GM23338 (cell line): ENCODE measurements around the gene RASSF6. TPM values are rescaled to one million over a fixed set of nuclear protein-coding genes. Genes with fewer than 3 reads are reported as not detected.
A peak's percentile ranks its signal among the peaks of the same experiment; 100 is the strongest.

Source experiments
- ATAC-seq: fragments of 200-7000 bp; cut with Tn5 transposase; 3 replicates; pipeline ENCODE4 v1.9.1; 2020
- DNase-seq: peaks from one replicate; pipeline ENCODE4 v3.0.0-alpha.2; 2015; ENCODE audit warnings: low spot score
- H2AFZ ChIP-seq: fragments of 200-600 bp; sonication (generic); 2 replicates; pipeline ENCODE4 v1.8.0; 2016; ENCODE audit warnings: antibody characterized with exemption, mild to moderate bottlenecking, moderate library complexity
- H3F3A ChIP-seq: fragments of 200-600 bp; sonication (generic); replicated peaks from 2 replicates; pipeline ENCODE4 v1.8.0; 2017; ENCODE audit warnings: antibody characterized with exemption, mixed run types, low read depth
- H3K27ac ChIP-seq: fragments of 200-600 bp; sonication (generic); 2 replicates; pipeline ENCODE4 v1.6.1; 2016; ENCODE audit warnings: low read depth
- H3K27me3 ChIP-seq: fragments of 200-600 bp; sonication (generic); 2 replicates; pipeline ENCODE4 v1.8.0; 2016; ENCODE audit warnings: mild to moderate bottlenecking, mixed run types, moderate library complexity; ENCODE audit not compliant: insufficient read depth
- H3K36me3 ChIP-seq: fragments of 200-600 bp; sonication (generic); 2 replicates; pipeline ENCODE4 v1.8.0; 2016; ENCODE audit warnings: mild to moderate bottlenecking; ENCODE audit not compliant: insufficient read depth
- H3K4me1 ChIP-seq: fragments of 200-600 bp; sonication (generic); 2 replicates; pipeline ENCODE4 v1.8.0; 2016; ENCODE audit warnings: mild to moderate bottlenecking, moderate library complexity; ENCODE audit not compliant: insufficient read depth
- H3K4me2 ChIP-seq: fragments of 200-600 bp; sonication (generic); 2 replicates; pipeline ENCODE4 v1.7.1; 2017; ENCODE audit warnings: mixed run types
- H3K4me3 ChIP-seq: fragments of 200-600 bp; sonication (generic); 2 replicates; pipeline ENCODE4 v1.6.1; 2016; ENCODE audit warnings: mixed run types
- H3K79me2 ChIP-seq: fragments of 200-600 bp; sonication (generic); replicated peaks from 2 replicates; pipeline ENCODE4 v1.8.0; 2017; ENCODE audit warnings: mild to moderate bottlenecking; ENCODE audit not compliant: insufficient read depth
- H3K9me2 ChIP-seq: fragments of 200-600 bp; sonication (generic); 2 replicates; pipeline ENCODE4 v1.8.0; 2017; ENCODE audit not compliant: insufficient read depth
- H4K20me1 ChIP-seq: fragments of 200-600 bp; sonication (generic); replicated peaks from 2 replicates; pipeline ENCODE4 v1.8.0; 2017; ENCODE audit warnings: mild to moderate bottlenecking; ENCODE audit not compliant: insufficient read depth
- H3K27ac Mint-ChIP-seq: 2 replicates; pipeline ENCODE4 v1.8.0; 2020; ENCODE audit warnings: inconsistent platforms, mild to moderate bottlenecking, moderate library complexity, mixed read lengths
- H3K27me3 Mint-ChIP-seq: 3 replicates; pipeline ENCODE4 v1.8.0; 2022; ENCODE audit warnings: low read depth, mild to moderate bottlenecking, moderate library complexity, mixed read lengths, inconsistent platforms; ENCODE audit not compliant: insufficient read depth, poor library complexity
- H3K36me3 Mint-ChIP-seq: 3 replicates; pipeline ENCODE4 v1.8.0; 2021; ENCODE audit warnings: low read depth, mild to moderate bottlenecking, inconsistent platforms, moderate library complexity, mixed read lengths
- H3K4me1 Mint-ChIP-seq: 3 replicates; pipeline ENCODE4 v1.8.0; 2020; ENCODE audit warnings: mild to moderate bottlenecking, inconsistent platforms, mixed read lengths
- H3K4me3 Mint-ChIP-seq: 3 replicates; pipeline ENCODE4 v1.8.0; 2021; ENCODE audit warnings: moderate library complexity, mild to moderate bottlenecking, inconsistent platforms, mixed read lengths
- H3K9me3 Mint-ChIP-seq: 3 replicates; pipeline ENCODE4 v1.8.0; 2020; ENCODE audit warnings: moderate library complexity, mild to moderate bottlenecking, inconsistent platforms, mixed read lengths
- CREB1 ChIP-seq: fragments of 250-450 bp; sonication (Bioruptor Pico); IDR thresholded peaks from 2 replicates; pipeline ENCODE4 v1.5.0; 2020; ENCODE audit warnings: low read depth, mild to moderate bottlenecking, moderate library complexity
- EZH2 ChIP-seq: fragments of 200-600 bp; sonication (generic); IDR thresholded peaks from one replicate; pipeline ENCODE4 v1.8.0; 2017; ENCODE audit warnings: antibody characterized with exemption, mild to moderate bottlenecking, low read depth; ENCODE audit not compliant: unreplicated experiment
- EZH2phosphoT487 ChIP-seq: fragments of 200-600 bp; sonication (generic); IDR thresholded peaks from one replicate; pipeline ENCODE4 v1.8.1; 2018; ENCODE audit warnings: antibody characterized with exemption; ENCODE audit not compliant: unreplicated experiment
- JUNB ChIP-seq: IDR thresholded peaks from one replicate; pipeline ENCODE4 v1.6.1; 2016; ENCODE audit warnings: antibody characterized with exemption; ENCODE audit not compliant: unreplicated experiment
- NANOG ChIP-seq: IDR thresholded peaks from 2 replicates; pipeline ENCODE4 v1.6.1; 2016; ENCODE audit warnings: antibody characterized with exemption, borderline replicate concordance
- POLR2AphosphoS5 ChIP-seq: IDR thresholded peaks from 2 replicates; pipeline ENCODE4 v1.6.1; 2016; ENCODE audit warnings: antibody characterized with exemption, low read depth
- STAT1 ChIP-seq: IDR thresholded peaks from one replicate; pipeline ENCODE4 v1.6.1; 2016; ENCODE audit warnings: antibody characterized with exemption; ENCODE audit not compliant: unreplicated experiment
- ZNF114 ChIP-seq: fragments of 250-450 bp; sonication (Bioruptor Pico); IDR thresholded peaks from 2 replicates; pipeline ENCODE4 v1.5.0; 2020; ENCODE audit warnings: mild to moderate bottlenecking, moderate library complexity
- ZNF331 ChIP-seq: fragments of 250-450 bp; sonication (Bioruptor Pico); IDR thresholded peaks from 2 replicates; pipeline ENCODE4 v1.5.0; 2020; ENCODE audit warnings: low read depth, mild to moderate bottlenecking, moderate library complexity
- polyA plus RNA-seq: library from polyadenylated mRNA; unstranded; fragments of >200 nt; fragmentation: Nextera tagmentation; extraction: Ambion mirVana; gene quantifications from 2 replicates; pipeline ENCODE4 v1.2.1, GENCODE V29; 2016
- total RNA-seq: library from RNA; depleted of rRNA; stranded (reverse); fragments of >200 nt; shearing (Covaris generic); gene quantifications from 2 replicates; pipeline ENCODE4 v1.2.3, GENCODE V29; 2014
- TF ChIP-seq, protein P1 (sequence below): IDR thresholded peaks from one replicate; pipeline ENCODE4 v1.6.1; 2018; ENCODE audit warnings: antibody characterized with exemption; ENCODE audit not compliant: unreplicated experiment
- TF ChIP-seq, protein P2 (sequence below): IDR thresholded peaks from 2 replicates; pipeline ENCODE4 v1.6.1; 2016; ENCODE audit warnings: antibody characterized with exemption
- TF ChIP-seq, protein P3 (sequence below): fragments of 250-450 bp; sonication (Bioruptor Pico); IDR thresholded peaks from 2 replicates; pipeline ENCODE4 v1.5.0; 2020; ENCODE audit warnings: mild to moderate bottlenecking, moderate library complexity

Gene RASSF6
- total and polyA plus RNA-seq, 2 experiments from 2014 or later: 0.14 to 0.79 TPM

DNA sequence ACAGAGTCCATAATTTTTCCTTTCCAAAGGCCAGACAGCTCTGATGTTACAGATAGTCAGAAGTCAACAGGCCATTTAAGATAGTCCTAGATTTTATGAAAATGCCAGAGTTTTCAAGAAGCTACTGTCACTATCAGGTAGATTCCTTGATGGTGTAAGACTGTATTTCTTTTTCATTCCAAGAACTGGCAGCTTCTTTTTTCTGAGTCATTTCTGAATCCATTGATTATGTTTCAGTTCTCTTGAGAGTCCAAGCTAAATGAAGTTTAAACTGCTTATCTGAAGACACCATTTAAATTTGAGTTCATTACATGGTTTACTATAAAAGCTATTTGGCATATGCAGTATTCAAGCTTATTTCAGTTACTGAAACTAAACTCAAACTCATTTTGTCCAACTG is 44.6 kb downstream of the RASSF6 start (continued):
- TF ChIP-seq EZH2phosphoT487: no peak
- no peak for TF ChIP-seq POLR2AphosphoS5
- no peak for TF ChIP-seq ZNF331
- no peak for TF ChIP-seq ZNF114 (CRISPR knock-in tag)

DNA sequence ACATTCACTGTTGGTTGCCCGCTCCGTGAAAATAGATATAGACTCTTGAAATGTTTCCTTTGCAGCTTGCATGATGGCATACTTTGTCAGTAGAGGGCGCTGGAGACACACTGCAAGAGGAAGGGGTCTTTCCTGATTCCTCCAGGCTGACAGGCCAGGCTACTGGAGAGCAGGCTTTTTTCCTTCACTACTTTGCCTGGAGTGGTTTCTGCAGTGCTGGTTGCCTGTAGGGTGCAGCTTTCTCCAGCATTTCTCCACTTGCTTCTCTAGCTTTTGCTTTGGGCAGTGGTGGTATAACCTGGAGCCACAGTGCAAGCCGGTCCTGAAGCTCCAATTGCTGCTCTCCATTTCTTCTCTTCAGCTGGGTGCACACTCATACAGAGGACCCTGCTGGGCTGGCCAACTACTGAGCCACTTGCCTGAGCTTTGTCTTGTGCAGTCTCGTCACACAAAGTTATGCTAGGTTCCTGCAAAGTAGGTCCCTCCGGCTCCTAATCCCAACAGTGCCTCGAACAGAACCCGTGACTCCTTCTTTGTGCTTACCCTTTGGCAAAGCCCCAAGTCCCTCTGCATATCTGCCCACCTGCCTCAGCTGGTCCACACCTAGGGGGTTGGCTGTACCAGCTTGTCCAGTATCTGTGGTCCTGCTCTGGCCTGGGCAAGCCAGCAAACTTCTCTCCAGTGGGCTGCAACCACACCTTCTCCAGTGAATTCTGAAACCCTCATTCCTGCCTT is 46.3 kb downstream of the RASSF6 start:
- Mint-ChIP-seq H3K4me3 (no peak overlapping the region), H3K4me1 (peaks cover 13% of the 10 kb centered on the region), H3K27ac (no peak overlapping the region), H3K27me3 (no peaks in the 10 kb centered on the region), H3K9me3 (0 out of 3 replicates have a peak, but pooled peaks cover 3% of the 10 kb centered on the region), H3K36me3 (no peaks in the 10 kb centered on the region; the same call in 2 of the 3 replicates)
- no peak overlapping the region for H3K4me3 ChIP-seq
- H3K27ac ChIP-seq: no peak overlapping the region
- H3K79me2 ChIP-seq: no peaks in the 10 kb centered on the region
- no peaks in the 10 kb centered on the region for H3F3A ChIP-seq
- H3K4me2 ChIP-seq: no peak overlapping the region
- no peaks in the 10 kb centered on the region for H3K4me1 ChIP-seq
- ATAC-seq (peak; percentile 100), DNase-seq (peak; percentile 96)
- H3K27me3 ChIP-seq: no peaks in the 10 kb centered on the region
- no peaks in the 10 kb centered on the region for H3K36me3 ChIP-seq
- H4K20me1 ChIP-seq: no peaks in the 10 kb centered on the region
- no peaks in the 10 kb centered on the region for H3K9me2 ChIP-seq
- peak overlapping the region; percentile 33; the same call in 1 of the 2 replicates for H2AFZ ChIP-seq
- no peak for TF ChIP-seq EZH2
- no peak for TF ChIP-seq ZNF331
- TF ChIP-seq, protein P1, sequence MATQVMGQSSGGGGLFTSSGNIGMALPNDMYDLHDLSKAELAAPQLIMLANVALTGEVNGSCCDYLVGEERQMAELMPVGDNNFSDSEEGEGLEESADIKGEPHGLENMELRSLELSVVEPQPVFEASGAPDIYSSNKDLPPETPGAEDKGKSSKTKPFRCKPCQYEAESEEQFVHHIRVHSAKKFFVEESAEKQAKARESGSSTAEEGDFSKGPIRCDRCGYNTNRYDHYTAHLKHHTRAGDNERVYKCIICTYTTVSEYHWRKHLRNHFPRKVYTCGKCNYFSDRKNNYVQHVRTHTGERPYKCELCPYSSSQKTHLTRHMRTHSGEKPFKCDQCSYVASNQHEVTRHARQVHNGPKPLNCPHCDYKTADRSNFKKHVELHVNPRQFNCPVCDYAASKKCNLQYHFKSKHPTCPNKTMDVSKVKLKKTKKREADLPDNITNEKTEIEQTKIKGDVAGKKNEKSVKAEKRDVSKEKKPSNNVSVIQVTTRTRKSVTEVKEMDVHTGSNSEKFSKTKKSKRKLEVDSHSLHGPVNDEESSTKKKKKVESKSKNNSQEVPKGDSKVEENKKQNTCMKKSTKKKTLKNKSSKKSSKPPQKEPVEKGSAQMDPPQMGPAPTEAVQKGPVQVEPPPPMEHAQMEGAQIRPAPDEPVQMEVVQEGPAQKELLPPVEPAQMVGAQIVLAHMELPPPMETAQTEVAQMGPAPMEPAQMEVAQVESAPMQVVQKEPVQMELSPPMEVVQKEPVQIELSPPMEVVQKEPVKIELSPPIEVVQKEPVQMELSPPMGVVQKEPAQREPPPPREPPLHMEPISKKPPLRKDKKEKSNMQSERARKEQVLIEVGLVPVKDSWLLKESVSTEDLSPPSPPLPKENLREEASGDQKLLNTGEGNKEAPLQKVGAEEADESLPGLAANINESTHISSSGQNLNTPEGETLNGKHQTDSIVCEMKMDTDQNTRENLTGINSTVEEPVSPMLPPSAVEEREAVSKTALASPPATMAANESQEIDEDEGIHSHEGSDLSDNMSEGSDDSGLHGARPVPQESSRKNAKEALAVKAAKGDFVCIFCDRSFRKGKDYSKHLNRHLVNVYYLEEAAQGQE: no peak
- no peak for TF ChIP-seq CREB1
- TF ChIP-seq, protein P2, sequence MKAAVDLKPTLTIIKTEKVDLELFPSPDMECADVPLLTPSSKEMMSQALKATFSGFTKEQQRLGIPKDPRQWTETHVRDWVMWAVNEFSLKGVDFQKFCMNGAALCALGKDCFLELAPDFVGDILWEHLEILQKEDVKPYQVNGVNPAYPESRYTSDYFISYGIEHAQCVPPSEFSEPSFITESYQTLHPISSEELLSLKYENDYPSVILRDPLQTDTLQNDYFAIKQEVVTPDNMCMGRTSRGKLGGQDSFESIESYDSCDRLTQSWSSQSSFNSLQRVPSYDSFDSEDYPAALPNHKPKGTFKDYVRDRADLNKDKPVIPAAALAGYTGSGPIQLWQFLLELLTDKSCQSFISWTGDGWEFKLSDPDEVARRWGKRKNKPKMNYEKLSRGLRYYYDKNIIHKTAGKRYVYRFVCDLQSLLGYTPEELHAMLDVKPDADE: no peak
- TF ChIP-seq ZNF114 (CRISPR knock-in tag): no peak
- no peak for TF ChIP-seq STAT1
- TF ChIP-seq EZH2phosphoT487: no peak
- TF ChIP-seq, protein P3, sequence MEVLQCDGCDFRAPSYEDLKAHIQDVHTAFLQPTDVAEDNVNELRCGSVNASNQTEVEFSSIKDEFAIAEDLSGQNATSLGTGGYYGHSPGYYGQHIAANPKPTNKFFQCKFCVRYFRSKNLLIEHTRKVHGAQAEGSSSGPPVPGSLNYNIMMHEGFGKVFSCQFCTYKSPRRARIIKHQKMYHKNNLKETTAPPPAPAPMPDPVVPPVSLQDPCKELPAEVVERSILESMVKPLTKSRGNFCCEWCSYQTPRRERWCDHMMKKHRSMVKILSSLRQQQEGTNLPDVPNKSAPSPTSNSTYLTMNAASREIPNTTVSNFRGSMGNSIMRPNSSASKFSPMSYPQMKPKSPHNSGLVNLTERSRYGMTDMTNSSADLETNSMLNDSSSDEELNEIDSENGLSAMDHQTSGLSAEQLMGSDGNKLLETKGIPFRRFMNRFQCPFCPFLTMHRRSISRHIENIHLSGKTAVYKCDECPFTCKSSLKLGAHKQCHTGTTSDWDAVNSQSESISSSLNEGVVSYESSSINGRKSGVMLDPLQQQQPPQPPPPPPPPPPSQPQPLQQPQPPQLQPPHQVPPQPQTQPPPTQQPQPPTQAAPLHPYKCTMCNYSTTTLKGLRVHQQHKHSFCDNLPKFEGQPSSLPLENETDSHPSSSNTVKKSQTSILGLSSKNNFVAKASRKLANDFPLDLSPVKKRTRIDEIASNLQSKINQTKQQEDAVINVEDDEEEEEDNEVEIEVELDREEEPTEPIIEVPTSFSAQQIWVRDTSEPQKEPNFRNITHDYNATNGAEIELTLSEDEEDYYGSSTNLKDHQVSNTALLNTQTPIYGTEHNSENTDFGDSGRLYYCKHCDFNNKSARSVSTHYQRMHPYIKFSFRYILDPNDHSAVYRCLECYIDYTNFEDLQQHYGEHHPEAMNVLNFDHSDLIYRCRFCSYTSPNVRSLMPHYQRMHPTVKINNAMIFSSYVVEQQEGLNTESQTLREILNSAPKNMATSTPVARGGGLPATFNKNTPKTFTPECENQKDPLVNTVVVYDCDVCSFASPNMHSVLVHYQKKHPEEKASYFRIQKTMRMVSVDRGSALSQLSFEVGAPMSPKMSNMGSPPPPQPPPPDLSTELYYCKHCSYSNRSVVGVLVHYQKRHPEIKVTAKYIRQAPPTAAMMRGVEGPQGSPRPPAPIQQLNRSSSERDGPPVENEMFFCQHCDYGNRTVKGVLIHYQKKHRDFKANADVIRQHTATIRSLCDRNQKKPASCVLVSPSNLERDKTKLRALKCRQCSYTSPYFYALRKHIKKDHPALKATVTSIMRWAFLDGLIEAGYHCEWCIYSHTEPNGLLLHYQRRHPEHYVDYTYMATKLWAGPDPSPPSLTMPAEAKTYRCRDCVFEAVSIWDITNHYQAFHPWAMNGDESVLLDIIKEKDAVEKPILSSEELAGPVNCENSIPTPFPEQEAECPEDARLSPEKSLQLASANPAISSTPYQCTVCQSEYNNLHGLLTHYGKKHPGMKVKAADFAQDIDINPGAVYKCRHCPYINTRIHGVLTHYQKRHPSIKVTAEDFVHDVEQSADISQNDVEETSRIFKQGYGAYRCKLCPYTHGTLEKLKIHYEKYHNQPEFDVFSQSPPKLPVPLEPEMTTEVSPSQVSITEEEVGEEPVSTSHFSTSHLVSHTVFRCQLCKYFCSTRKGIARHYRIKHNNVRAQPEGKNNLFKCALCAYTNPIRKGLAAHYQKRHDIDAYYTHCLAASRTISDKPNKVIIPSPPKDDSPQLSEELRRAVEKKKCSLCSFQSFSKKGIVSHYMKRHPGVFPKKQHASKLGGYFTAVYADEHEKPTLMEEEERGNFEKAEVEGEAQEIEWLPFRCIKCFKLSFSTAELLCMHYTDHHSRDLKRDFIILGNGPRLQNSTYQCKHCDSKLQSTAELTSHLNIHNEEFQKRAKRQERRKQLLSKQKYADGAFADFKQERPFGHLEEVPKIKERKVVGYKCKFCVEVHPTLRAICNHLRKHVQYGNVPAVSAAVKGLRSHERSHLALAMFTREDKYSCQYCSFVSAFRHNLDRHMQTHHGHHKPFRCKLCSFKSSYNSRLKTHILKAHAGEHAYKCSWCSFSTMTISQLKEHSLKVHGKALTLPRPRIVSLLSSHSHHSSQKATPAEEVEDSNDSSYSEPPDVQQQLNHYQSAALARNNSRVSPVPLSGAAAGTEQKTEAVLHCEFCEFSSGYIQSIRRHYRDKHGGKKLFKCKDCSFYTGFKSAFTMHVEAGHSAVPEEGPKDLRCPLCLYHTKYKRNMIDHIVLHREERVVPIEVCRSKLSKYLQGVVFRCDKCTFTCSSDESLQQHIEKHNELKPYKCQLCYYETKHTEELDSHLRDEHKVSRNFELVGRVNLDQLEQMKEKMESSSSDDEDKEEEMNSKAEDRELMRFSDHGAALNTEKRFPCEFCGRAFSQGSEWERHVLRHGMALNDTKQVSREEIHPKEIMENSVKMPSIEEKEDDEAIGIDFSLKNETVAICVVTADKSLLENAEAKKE: peak; percentile 84; the same call in 1 of the 2 replicates
- no peak for TF ChIP-seq NANOG
- TF ChIP-seq JUNB: no peak
